ENCODE results near the gene MAPK8IP3.
"Not testable (repeated sequence)": the region's sequence is repeated elsewhere in the genome, so short reads cannot be mapped to it uniquely, and the experiment has no call there.

Gene MAPK8IP3

GRCh38 chr16:1788095-1788707, 82.2 kb downstream of the MAPK8IP3 start:
- DNase-seq: no peak

GRCh38 chr16:1788708-1789100, 82.7 kb downstream of the MAPK8IP3 start:
- DNase-seq: no peak

GRCh38 chr16:1789643-1790045, 83.6 kb downstream of the MAPK8IP3 start:
- no peak for DNase-seq

GRCh38 chr16:1790261-1790610, 84.2 kb downstream of the MAPK8IP3 start:
- no peak for DNase-seq

- DNase-seq: no peak
Measured at GRCh38 chr16:1790611-1791255, 84.7 kb downstream of the MAPK8IP3 start.

GRCh38 chr16:1791256-1791942, 85.4 kb downstream of the MAPK8IP3 start:
- DNase-seq: no peak

GRCh38 chr16:1791943-1792812, 86.2 kb downstream of the MAPK8IP3 start:
- DNase-seq: no peak

GRCh38 chr16:1792836-1793577, 87.0 kb downstream of the MAPK8IP3 start:
- DNase-seq: no peak

- no peak for DNase-seq
Measured at GRCh38 chr16:1793578-1794220, 87.7 kb downstream of the MAPK8IP3 start, which contains the start of gene IGFALS. TSS of gene IGFALS (minus strand) at chr16:1793705. CDS start at chr16:1793652, 53 bp downstream.

GRCh38 chr16:1794221-1794871, 88.4 kb downstream of the MAPK8IP3 start:
- no peak for DNase-seq

- DNase-seq: no peak
Measured at GRCh38 chr16:1794908-1795666, 89.1 kb downstream of the MAPK8IP3 start.

- DNase-seq: not testable (repeated sequence)
Measured at GRCh38 chr16:1799263-1799662, 93.3 kb downstream of the MAPK8IP3 start.

GRCh38 chr16:1800701-1801100, 94.7 kb downstream of the MAPK8IP3 start:
- no peak for DNase-seq

- DNase-seq: no peak
Measured at GRCh38 chr16:1807626-1808025, 101.6 kb downstream of the MAPK8IP3 start.

- no peak for DNase-seq
Measured at GRCh38 chr16:1808691-1809090, 102.7 kb downstream of the MAPK8IP3 start.

GRCh38 chr16:1809281-1809801, 103.3 kb downstream of the MAPK8IP3 start:
- no peak for DNase-seq

GRCh38 chr16:1810106-1810505, 104.1 kb downstream of the MAPK8IP3 start:
- no peak for DNase-seq

- DNase-seq: no peak
Measured at GRCh38 chr16:1810536-1810935, 104.5 kb downstream of the MAPK8IP3 start.

- DNase-seq: peak; percentile 71 to 87
Measured at GRCh38 chr16:1812732-1813163, 106.8 kb downstream of the MAPK8IP3 start.

- no peak for DNase-seq
Measured at GRCh38 chr16:1815461-1815860, 109.5 kb downstream of the MAPK8IP3 start.

Data from NCI-H2081 (cell line).